Stimulated activated CD8-positive, alpha-beta memory T cell treated with anti-CD3 and anti-CD28 coated beads, Interleukin-4, amount 100 ng/mL, for 48 hours (primary cell): ENCODE results near the gene TENT5A.
"Not testable (repeated sequence)": the region's sequence is repeated elsewhere in the genome, so short reads cannot be mapped to it uniquely, and the experiment has no call there.

Experiments used
- DNase-seq: peaks from one replicate; pipeline ENCODE4 v3.0.0-alpha.2; 2020

TENT5A gene

DNA sequence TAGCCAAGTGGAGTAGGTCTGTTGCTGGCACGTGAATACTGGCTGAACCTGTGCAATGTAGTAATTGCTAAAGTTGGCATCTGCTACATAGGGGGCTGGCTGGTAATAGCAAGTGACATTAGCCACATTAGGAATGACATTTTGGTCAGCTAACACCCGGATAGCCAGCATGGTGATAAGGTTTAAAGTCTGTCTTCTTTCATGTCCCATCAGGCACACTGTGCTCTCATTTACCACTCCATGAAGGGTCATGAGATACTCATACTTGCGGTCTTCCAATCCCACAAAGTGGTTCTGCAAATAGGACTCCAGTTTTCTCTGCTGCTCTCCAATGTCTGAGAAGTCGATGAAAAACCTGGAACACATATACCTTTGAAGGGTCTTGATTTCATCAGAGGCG is 2.8 kb downstream of the TENT5A start:
- DNase-seq, result no peak

DNA sequence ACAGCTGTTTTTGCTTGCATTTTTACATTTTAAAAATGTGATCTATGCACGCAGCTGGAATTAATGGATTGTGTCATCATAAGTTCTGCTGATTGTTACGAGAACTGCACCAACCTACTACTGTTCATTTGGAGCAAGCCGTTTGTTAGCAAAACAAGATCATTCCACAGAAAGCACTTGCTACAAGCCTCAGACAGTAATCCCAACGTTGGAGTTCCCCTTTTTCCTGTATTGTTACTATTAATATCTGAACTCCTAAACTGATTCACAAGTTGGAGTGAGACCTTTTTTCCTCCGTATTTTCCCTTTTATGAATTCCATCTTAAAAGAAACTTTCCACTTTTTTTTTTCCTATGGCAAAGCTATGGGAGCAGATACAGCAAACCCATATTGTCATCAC is 3.5 kb downstream of the TENT5A start:
- DNase-seq, result no peak

DNA sequence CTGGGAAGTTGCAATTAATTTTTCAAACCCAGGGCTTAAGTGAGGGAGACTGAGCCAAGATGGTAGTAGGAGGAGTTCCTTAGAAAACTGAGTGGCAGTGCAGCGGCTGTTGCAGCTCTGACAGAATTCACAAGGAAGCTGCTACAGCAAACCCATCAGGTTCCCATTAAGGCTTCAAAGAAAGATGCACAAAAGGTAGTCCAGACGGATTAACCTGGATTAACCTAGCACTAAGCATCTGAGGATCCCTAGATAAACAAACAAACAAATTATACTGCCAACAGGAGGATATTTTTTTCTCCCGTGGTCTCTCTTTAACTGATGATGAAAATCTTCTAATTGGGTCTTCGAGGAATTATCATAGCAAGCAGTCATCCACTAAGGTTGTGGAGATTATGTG is 5.2 kb downstream of the TENT5A start:
- no peak for DNase-seq

DNA sequence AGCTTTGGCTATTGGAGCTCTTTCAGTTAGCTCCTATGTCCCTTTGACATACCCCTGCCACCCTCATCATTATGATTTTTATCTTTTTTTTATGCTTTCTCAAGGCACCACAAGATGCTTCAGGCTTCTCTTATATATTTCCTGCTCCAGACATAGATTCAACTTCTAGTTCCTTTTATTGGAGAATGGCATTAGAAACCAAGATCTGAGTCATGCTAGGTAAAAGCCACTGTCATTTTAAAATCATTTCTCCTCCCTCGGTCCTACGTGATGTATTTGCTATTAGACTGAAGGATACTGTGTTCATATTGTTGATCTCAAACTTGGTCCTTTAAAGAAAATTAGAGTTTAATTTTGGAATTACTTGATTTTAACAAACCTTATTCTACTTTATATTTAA is 8.3 kb downstream of the TENT5A start:
- DNase-seq, result no peak

DNA sequence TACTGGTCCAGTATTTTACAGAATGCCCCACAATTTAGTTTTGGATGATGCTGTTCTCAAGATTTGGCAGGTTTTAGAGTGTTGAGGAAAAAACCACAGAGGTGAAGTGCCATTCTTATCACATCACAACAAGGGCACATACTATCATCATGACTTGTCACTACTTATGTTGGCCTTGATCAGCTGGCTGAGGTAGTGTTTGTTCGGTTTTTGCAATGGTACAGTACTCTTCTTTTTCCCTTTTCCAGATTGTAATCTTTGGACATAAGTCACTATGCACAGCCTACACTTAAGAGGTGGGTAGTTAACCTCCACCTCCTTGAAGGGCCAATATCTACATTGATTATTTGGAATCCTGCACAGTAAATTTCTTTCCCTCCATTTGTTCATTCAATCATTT is 8.8 kb downstream of the TENT5A start:
- DNase-seq, result no peak

DNA sequence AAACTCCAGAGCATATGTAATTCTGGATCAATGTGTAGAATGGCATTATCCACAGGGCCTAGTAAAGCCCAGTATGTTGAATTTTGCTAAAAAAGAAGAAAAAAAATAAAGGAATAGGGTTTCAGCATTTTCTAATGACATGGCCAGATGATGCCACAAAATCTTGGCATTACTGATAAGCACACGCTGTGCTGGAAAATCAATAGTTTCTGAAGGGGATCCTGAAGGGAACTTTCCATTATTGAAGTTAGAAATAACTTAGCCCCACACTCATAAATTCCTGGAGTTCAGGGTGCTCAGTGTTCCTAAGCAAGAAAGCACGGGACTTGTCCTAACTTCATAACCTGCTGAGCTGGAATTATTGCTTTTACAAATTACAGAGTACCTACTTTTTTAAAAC is 10.8 kb downstream of the TENT5A start:
- no peak for DNase-seq

DNA sequence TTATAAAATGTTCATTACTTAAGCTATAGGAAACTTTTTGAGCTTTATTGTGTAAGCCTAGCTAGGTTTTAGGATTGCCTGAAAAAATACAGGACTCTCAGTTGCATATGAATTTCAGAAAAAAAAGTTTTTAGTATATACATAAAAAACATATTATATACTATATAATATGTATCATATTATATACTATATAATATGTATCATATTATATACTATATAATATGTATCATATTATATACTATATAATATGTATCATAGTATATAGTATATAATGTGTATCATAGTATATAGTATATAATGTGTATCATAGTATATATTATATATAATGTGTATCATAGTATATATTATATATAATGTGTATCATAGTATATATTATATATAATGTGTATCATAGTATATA is 11.9 kb downstream of the TENT5A start:
- DNase-seq, result not testable (repeated sequence)

DNA sequence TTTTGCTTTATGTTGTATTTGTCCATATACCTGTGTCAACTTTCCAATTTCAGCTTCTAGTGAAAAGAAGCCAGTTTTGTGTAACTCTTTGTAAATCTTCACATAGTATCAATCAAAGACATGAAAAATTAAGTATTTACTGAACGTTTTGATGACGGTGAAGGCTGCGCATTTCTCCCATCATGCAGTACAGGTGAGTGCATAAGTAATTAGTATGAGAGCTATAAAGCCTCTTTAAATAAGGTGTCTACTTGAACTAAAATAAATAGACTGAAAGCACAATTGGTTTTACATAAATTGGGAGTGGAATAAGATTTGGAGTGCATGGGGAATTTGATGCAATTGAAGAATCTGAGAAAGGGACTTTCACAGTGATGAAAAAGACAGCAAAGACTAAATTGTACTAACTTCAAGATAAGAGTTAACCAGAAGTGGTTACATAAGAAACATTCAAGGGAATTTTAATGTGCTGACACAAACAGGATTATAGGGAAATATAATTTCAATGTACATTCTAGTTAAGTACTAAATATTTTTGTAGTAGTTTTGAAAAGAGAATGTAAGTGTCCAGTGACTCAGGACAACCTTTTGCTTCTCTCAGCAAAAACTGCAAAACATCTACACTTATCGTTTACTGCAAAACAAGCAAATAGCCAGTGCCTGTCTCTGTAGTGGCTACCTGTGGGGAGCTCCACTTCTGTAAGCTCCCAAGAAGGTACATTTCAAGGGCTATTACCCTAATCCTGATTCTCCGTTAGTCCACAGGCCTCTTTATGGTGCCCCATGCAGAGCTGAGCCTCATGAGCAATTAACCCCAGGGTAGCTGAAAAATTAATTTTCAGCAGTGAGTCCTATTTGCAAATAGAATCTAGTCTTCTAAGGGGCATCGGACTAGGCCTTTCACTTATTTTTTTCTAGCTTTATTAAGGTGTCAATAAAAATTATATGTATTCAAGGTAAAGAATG is 13.0 kb downstream of the TENT5A start:
- no peak for DNase-seq

DNA sequence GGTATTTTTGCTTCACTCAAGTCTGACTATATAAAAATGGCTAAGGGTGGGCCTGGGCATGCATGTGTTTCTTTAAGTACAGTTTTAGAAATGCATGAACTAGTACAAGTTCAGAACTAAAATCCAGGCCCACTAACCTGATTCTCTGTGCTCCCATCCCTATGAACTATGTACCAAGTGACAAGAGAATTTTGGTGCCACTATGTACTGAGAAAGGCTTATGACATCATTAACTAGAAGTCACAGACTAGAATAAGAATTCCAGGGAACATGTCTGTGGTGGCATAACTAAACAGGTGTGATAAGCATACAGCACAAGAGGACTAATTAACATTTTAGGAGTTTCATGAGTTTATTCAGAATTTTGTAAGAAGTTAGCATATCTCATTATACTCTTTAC is 16.1 kb downstream of the TENT5A start:
- DNase-seq, result no peak

DNA sequence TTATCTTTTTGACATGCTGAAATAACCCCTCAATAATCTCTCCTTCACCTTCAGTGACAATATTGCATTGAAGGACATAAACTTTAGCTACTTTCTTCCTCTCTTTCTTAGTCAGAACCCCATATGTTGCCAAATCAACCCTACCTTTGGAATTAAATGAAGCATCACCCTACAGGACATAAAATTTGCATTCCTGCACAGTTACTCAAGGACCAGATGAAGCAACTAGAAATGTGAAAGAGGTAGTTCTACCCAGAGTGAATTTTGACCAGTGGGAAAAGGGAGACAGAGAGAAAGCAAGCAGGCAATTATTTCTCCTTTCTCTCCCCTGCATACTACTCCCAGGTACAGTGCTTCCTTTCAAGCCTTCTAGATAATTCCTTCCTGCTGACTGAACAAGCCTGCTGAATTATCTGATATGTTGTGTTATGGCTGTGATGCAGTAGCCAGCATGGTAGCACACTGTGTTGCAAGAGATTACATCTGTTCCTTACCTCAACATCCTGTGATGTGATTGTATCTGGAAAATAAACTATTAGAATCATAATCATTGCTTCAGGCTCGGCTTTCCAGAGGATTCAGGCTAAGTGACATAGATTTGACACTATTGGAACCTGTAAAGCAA is 16.6 kb downstream of the TENT5A start:
- DNase-seq, result no peak

DNA sequence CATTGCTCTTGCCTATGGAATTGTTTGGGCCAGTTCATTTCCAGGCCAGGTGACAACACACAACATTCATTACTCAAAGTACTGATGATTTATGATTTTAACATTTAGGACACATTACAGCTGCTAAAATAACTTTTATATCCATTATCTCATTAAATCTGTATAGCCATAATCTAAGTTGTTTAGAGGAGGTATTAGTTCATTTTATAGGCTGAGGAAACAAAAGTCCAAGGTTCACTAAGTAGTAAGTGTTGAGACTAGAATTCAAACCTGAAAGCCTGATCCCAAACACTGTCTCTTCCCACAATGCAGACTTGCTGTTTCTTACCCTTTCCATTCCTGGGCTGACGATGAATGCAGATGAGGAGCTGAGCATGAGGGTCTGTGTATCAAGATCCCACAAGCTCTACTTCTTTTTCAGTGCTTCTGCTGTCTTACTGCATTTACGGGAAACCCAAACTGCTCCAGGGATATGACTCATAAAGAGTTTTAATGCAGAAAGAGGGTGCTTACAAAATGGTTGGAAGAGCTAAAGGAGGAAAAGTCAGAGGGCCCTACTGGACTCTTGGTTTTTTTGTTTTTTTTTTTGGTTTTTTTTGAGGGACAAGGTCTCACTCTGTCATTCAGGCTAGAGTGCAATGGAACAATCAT is 17.9 kb downstream of the TENT5A start:
- no peak for DNase-seq

DNA sequence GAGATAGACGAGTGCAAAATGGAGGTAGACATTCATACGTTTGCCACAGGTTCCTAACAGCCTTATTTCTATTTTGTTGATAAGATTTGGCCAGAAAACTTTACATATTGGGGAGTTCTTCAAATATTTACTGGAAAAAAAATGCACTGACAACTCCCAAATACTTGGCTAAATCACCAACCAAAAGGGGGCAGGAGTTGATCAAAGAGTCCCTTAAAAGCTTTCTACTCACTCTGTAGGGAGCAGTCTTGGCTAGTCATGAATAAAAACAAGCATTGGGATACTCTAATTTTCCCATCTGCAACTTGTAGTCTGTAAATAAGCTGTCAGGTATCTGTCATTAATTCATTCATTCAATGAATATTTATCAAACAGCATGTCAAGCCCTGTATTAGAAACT is 18.4 kb downstream of the TENT5A start:
- no peak for DNase-seq

DNA sequence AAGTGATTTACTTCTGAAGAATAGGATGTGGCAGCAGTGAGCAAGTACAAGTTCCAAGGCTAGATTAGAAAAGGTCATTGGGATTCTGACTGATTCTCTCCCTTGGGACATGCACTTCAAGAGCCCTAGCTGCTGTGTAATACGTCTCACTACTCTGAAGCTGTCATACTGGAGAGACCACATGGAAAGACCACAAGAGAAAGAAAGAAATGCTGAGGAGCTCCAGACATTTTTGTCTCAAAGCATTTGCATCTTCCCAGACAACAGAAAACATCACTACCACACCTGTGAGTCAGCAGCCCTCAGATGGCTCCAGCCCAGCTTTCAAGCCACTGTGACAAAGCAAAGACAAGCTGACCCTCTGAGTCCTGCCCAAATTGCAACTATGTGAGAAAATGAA is 20.7 kb downstream of the TENT5A start:
- DNase-seq, result no peak

DNA sequence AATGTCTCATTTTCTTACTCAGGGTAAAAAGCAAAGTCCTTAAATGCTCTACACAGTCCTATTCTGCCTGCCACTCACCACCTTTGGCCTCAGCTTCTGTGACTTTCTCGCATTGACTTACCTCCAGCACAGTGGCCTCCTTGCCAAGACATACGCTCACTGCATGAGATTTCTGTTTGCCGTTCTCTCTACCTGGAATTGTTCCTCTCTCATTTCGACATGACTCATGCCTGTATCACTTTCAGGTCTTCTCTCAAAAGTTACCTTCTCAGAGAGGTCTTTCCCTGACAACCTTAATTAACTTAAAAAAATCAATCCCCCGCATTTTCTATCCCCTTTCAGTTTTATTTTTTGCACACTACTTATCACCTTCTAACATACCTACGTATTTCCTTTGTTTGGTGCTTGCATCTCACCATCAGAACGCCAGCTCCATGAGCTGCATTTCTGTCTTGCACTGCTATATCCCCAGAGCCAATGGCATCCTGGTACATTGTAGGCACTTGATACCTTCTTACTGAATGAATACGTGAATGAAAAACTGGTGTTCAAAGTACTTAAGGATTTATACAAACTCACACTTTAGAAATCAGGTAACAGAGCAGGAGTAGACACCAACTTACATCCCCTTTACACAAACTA is 24.5 kb downstream of the TENT5A start:
- no peak for DNase-seq

DNA sequence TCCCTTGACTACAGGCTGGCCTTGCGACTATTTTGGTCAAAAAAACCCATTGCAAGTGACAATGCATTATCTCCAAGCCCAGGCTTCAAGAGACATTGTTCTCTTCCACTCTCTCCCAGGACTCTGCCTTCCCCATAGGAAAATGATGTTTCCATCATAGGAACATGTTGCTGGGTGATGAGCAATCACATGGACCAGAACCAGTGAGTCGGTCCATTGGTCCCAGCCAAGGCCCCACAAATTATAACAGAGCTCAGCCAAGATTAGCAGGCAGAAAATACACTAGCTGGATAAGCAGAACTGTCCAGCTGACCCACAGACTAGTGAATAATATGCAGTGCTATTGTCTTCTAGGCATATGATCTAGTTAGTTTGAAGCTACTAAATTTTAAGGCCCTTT is 27.4 kb downstream of the TENT5A start:
- DNase-seq, result no peak

DNA sequence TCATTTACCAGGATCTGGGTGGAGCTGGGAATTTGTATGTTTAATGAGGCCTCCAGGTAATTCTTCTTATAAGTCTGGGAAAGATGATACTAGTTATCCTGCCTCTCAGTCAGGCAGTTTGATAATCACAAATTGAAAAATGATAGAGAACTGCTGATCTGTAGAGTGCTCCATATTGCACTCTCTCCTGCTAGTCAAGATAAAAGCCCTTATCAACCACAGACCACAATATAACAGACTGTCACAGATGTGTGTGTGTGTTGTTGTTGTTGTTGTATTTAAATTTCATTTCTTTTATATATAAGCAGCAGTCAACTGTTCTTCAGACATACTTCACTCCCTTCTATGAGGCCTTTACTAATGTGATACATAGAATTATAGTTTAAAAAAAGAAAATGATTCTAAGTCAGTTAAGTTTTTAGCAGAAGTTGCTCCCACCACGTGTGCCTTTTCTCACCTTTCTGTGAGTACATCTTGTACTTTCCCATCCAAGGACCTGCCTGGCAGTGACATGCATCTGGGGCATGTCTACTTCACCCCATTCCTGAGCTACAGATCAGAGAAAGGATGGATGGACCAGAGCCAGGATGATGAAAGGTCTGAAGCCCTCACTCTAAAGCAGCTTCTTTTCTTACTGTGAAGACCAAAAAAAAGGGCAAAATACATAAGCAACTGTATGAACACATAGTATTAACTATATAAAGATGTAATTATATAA is 29.8 kb downstream of the TENT5A start:
- DNase-seq, result no peak

DNA sequence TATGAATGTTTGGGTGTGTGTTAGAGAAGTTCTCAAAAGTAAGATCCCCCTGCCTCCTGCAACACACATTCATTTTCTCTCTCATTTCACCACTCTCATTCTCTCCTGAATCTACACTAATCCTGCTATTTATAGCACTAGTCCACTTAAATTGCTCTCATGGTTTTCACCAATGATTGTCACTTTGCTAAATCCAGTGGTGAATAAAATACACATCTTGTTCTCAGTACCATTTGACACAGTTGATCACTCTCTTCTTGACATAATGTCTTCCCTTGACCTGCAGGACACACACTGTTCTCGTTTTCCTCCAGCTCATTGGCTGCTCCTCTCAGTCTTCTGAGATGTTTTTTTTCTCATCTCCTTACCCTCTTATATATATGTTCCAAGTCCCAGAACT is 32.1 kb downstream of the TENT5A start:
- no peak for DNase-seq

DNA sequence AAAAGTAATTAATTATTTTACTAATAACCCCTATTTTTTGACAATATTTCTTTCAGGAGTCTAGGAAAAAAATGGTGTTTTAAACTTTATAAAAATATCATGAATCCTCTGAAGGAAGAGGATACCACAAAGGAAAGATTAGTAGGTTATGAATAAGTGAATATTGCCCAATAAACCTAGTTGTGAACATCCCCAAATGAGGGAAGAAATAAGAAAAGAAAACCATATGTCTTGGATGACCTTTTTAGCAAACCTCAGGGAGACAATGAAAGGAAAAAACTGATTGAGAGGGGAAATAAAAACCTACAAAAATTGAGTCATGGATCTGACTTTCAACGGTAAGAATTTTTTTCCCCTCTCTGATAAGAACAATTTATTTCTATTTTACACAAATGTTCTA is 34.4 kb downstream of the TENT5A start:
- no peak for DNase-seq

DNA sequence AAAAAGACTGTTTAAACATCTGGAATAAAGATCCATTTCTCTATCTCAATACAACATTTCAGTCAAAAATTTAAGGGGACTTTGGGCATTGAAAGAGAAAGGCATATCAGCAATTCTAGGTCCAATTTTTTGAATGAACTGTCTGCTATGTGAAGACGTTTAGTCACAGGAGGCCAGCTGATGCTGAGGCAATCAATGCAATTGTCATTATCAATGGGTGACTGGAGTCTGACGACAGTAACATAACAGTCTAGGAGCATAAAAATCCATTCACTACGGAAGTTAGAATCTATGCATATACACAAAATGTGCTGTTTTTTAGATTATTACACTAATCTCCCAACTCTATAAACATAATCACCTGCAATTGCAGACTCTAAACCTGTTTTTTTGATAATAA is 37.8 kb downstream of the TENT5A start:
- no peak for DNase-seq

DNA sequence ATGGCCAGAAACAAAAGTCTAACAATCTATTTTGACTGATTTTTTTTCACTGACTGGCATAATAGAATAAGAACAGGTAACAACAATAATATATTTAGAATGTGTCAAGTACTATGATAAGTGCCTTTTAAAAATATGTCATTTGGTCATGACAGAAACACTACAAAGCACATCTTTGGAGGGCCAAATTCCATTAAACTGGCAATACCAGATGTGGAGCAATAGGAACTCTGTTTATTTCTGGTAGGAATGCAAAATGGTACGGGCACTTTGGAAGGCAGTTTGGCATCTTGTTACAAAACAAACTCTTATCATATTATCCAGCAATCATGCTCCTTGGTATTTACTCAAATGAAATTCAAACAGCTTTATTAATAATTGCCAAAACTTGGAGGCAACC is 39.3 kb downstream of the TENT5A start:
- no peak for DNase-seq

DNA sequence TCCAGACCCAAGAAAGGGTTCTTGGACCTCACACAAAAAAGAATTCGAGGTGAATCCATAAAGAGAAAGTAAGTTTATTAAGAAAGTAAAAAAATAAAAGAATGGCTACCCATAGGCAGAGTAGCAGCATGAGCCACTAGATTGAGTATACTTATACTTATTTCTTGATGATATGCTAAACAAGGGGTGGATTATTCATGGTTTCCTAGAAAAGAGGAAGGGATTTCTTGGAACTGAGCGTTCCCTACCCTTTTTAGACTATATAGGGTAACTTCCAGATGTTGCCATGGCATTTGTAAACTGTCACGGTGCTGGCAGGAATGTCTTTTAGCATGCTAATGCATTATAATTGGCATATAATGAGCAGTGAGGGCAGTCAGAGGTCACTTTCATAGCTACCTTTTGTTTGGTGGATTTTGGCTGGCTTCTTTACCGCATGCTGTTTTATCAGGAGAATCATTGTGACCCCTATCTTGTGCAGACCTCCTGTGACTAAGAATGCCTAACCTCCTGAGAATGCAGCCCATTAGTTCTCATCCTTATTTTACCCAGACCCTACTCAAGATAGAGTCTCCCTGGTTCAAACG is 44.3 kb downstream of the TENT5A start:
- DNase-seq, result no peak

DNA sequence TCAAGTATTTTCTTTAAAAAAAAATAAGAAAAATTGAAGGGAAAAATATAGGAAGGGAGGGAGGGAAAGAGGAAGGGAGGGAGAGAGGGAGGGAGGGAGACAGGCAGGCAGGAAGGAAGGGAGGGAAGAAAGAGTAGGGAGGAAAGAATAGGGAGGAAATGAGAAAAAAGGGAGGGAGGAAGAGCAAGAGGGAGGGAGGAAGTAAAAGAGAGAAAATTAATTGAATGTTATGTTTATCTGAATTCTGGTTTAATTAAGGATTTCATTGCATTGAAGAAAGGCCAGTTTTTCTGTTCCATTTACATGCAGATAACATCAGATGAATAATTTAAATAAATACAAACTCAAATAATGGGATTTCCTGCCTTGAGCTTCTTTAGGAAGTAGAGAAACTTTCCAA is 47.8 kb downstream of the TENT5A start:
- no peak for DNase-seq

DNA sequence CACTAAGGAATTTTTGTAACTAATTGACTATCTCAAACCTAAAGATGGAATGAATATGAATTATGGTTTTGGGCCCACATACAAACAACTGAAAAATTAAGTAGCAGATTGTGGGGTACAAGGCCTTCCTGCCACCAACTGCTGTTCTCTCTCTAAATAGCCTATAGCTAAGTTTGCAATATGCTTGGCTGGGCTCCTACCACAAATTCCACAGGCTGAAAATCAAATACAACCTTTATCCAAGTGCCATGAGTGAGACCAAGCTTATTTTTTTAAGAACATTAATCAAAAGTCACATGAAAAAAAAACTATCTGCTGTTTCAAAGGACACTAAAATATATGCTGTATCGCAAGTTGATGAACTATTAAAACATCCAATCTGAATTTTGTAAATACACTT is 52.1 kb downstream of the TENT5A start:
- no peak for DNase-seq
